ENCODE data around the gene CMSS1.

The CMSS1 gene

GRCh38 chr3:99817437-99818240 lies at the start of gene CMSS1:
Gene CMSS1, plus strand, starts transcription at chr3:99817862.
- DNase-seq: peak; percentile 24

- DNase-seq: no peak
These were observed 49.5 kb upstream of the CMSS1 start for GRCh38 chr3:99768126-99768525.

GRCh38 chr3:99768808-99769501 lies 48.7 kb upstream of the CMSS1 start:
- no peak for DNase-seq

GRCh38 chr3:99772171-99772570 lies 45.5 kb upstream of the CMSS1 start:
- DNase-seq: no peak

GRCh38 chr3:99772671-99773070 lies 45.0 kb upstream of the CMSS1 start:
- DNase-seq: no peak

GRCh38 chr3:99774467-99774866 lies 43.2 kb upstream of the CMSS1 start:
- no peak for DNase-seq

GRCh38 chr3:99776516-99777209 lies 41.0 kb upstream of the CMSS1 start:
- DNase-seq: no peak

GRCh38 chr3:99777210-99777549 lies 40.5 kb upstream of the CMSS1 start:
- no peak for DNase-seq

GRCh38 chr3:99777708-99778107 lies 40.0 kb upstream of the CMSS1 start:
- DNase-seq: no peak

- no peak for DNase-seq
These were observed 36.9 kb upstream of the CMSS1 start for GRCh38 chr3:99780749-99781148.

GRCh38 chr3:99781761-99782160 lies 35.9 kb upstream of the CMSS1 start:
- no peak for DNase-seq

GRCh38 chr3:99783011-99783573 lies 34.6 kb upstream of the CMSS1 start:
- no peak for DNase-seq

- no peak for DNase-seq
These were observed 28.5 kb upstream of the CMSS1 start for GRCh38 chr3:99789011-99789721.

- no peak for DNase-seq
These were observed 23.2 kb upstream of the CMSS1 start for GRCh38 chr3:99794485-99794884.

GRCh38 chr3:99795573-99795972 lies 22.1 kb upstream of the CMSS1 start:
- no peak for DNase-seq

GRCh38 chr3:99799422-99799821 lies 18.2 kb upstream of the CMSS1 start:
- no peak for DNase-seq

- DNase-seq: no peak
These were observed 14.4 kb upstream of the CMSS1 start for GRCh38 chr3:99803297-99803696.

- no peak for DNase-seq
These were observed 12.5 kb upstream of the CMSS1 start for GRCh38 chr3:99805160-99805559.

GRCh38 chr3:99808163-99808794 lies 9.4 kb upstream of the CMSS1 start:
- no peak for DNase-seq

GRCh38 chr3:99809565-99809964 lies 8.1 kb upstream of the CMSS1 start:
- DNase-seq: no peak

- DNase-seq: no peak
These were observed 7.3 kb upstream of the CMSS1 start for GRCh38 chr3:99810403-99810802.

- DNase-seq: no peak
These were observed 620 bp upstream of the CMSS1 start for GRCh38 chr3:99817047-99817436.

Measured in cortex of kidney (tissue), 1 donor.